BLaER1 treated with 17β-estradiol and CSF1 and Interleukin-3, amounts not matched to agents 10 nM and 100 nM (cell line): ENCODE measurements around the gene MAP4K3.

ENCODE experiments used
- H3K27ac ChIP-seq, 11 experiments: shearing (Covaris generic); formaldehyde crosslinking; 2 replicates each; pipeline ENCODE4 v1.8.1; 2022
- H3K27me3 ChIP-seq, 11 experiments: shearing (Covaris generic); formaldehyde crosslinking; 2 replicates each; pipeline ENCODE4 v1.8.1; 2022
- H3K36me3 ChIP-seq, 11 experiments: shearing (Covaris generic); formaldehyde crosslinking; 2 replicates each; pipeline ENCODE4 v1.8.1; 2022
- H3K4me1 ChIP-seq, 10 experiments: shearing (Covaris generic); formaldehyde crosslinking; 2 replicates each; pipeline ENCODE4 v1.8.1; 2022
- H3K4me2 ChIP-seq, 11 experiments: shearing (Covaris generic); formaldehyde crosslinking; 2 replicates each; pipeline ENCODE4 v1.8.1; 2022
- H3K4me3 ChIP-seq, 10 experiments: shearing (Covaris generic); formaldehyde crosslinking; 2 replicates each; pipeline ENCODE4 v1.8.1; 2022
- H3K9ac ChIP-seq, 11 experiments: shearing (Covaris generic); formaldehyde crosslinking; 2 replicates each; pipeline ENCODE4 v1.8.1; 2022
- H3K9me3 ChIP-seq, 11 experiments: shearing (Covaris generic); formaldehyde crosslinking; replicated peaks in 1 of 11; 2 replicates each; pipeline ENCODE4 v1.8.1; 2022
- H4K20me1 ChIP-seq, 11 experiments: shearing (Covaris generic); formaldehyde crosslinking; 2 replicates each; pipeline ENCODE4 v1.8.1; 2022
- Cebpa-rat ChIP-seq, 11 experiments: shearing (Covaris generic); IDR thresholded peaks; 2 replicates each; pipeline ENCODE4 v1.8.1; 2022

The MAP4K3 gene

GRCh38 chr2:39479053-39479670 lies 42.1 kb upstream of the MAP4K3 start:
- no peak overlapping the region for H3K4me3 ChIP-seq
- H3K9me3 ChIP-seq: peaks cover 7 to 13% (median 11%) of the 10 kb centered on the region in 11 experiments; a peak in 16 of 22 replicates
- H3K4me2 ChIP-seq: no peak overlapping the region
- H3K9ac ChIP-seq: no peak overlapping the region
- TF ChIP-seq Cebpa-rat (IDR thresholded peaks at IDR 0.05): no peak
- H4K20me1 ChIP-seq: no peaks in the 10 kb centered on the region
- peaks cover 0 to 8% (median 0%) of the 10 kb centered on the region in 11 experiments; a peak in 2 of 22 replicates for H3K36me3 ChIP-seq
- H3K27me3 ChIP-seq: peaks cover 0 to 1% (median 0%) of the 10 kb centered on the region in 11 experiments; a peak in 1 of 22 replicates
- H3K27ac ChIP-seq: no peak overlapping the region
- H3K4me1 ChIP-seq: peaks cover 22 to 36% (median 29%) of the 10 kb centered on the region in 10 experiments

DNA sequence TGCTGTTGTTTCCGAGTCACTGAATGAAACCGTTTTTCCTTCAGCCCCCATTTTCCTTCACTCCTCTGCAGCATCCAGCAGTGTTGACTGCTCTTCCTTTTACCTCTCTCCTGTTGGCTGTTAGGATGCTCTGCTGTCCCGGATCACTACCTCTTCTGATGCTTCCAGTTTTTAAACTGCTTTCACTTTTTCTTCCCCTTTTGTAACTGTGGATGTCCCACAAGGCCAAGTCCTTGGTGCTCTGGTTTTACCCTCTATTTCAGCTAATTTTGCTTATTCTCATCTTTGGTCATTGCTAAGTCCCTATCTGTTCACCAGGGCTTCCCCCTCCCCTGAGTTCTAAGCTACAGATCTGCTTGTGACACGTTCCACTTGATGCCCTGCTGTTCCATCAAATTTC lies 39.4 kb upstream of the MAP4K3 start:
- Histone ChIP-seq H4K20me1 (no peaks in the 10 kb centered on the region), H3K27me3 (no peaks in the 10 kb centered on the region), H3K9ac (no peak overlapping the region), H3K27ac (peak overlapping the region in 2 of 11 experiments; percentile 15 to 41; a peak in 1 of 22 replicates), H3K4me1 (peaks cover 7 to 17% (median 12%) of the 10 kb centered on the region in 10 experiments; a peak in 18 of 20 replicates), H3K36me3 (peaks cover 0 to 8% (median 0%) of the 10 kb centered on the region in 11 experiments; a peak in 2 of 22 replicates), H3K4me3 (no peak overlapping the region), H3K4me2 (peak overlapping the region in 10 of 11 experiments; percentile 8 to 53 (median 28); a peak in 18 of 22 replicates), H3K9me3 (peaks cover 7 to 13% (median 11%) of the 10 kb centered on the region in 11 experiments; a peak in 16 of 22 replicates)
- TF ChIP-seq Cebpa-rat (IDR thresholded peaks at IDR 0.05): no peak

DNA sequence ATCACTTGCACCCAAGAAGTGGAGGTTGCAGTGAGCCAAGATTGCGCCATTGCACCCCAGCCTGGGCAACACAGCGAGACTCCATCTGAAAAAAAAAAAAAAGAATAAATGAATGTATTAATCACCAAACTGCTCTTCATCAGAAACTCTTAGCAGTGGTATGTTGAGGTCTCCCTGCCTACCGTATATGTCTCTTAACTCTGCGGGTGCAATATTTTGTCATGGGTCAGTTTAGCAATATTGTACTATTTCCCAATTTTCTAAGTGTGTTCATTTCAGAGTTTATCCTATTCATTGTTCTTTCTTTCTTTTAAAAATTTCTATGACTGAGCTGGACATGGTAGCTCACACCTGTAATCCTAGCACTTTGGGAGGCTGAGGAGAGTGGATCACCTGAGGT lies 37.9 kb upstream of the MAP4K3 start:
- no peak overlapping the region for H3K4me3 ChIP-seq
- H4K20me1 ChIP-seq: no peaks in the 10 kb centered on the region
- peaks cover 9 to 22% (median 15%) of the 10 kb centered on the region in 10 experiments; a peak in 19 of 20 replicates for H3K4me1 ChIP-seq
- H3K9ac ChIP-seq: no peak overlapping the region
- H3K9me3 ChIP-seq: peaks cover 7 to 13% (median 11%) of the 10 kb centered on the region in 11 experiments; a peak in 16 of 22 replicates
- H3K27ac ChIP-seq: no peak overlapping the region
- H3K27me3 ChIP-seq: no peaks in the 10 kb centered on the region
- no peak overlapping the region for H3K4me2 ChIP-seq
- no peak for TF ChIP-seq Cebpa-rat (IDR thresholded peaks at IDR 0.05)
- peaks cover 0 to 8% (median 0%) of the 10 kb centered on the region in 11 experiments; a peak in 2 of 22 replicates for H3K36me3 ChIP-seq

DNA sequence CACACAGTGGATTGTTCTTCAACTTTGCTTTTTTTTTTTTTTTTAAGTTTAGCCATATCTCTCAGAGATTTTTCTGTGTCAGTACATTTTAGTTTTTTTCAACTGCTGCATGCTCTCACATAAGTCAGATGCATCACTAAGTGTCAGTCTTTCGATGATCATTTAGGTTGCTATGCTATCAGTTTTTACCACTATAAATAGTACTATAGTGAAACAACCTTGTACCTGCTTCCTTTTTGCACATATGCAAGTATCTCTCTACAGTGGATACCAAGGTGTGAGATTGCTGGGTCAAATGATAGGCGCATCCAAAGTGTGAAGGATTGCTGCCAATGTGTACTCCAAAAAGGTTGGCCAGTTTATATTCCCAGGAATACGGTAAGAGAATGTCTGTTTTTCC lies 33.5 kb upstream of the MAP4K3 start:
- no peak overlapping the region for H3K27ac ChIP-seq

GRCh38 chr2:39469807-39470206 lies 32.7 kb upstream of the MAP4K3 start:
- TF ChIP-seq Cebpa-rat (IDR thresholded peaks at IDR 0.05): no peak
- no peaks in the 10 kb centered on the region for H3K27me3 ChIP-seq
- no peak overlapping the region for H3K4me3 ChIP-seq
- no peak overlapping the region for H3K9ac ChIP-seq
- no peak overlapping the region for H3K27ac ChIP-seq
- no peaks in the 10 kb centered on the region for H3K36me3 ChIP-seq
- H3K4me2 ChIP-seq: peak overlapping the region; percentile 1 to 39 (median 14); a peak in 14 of 22 replicates
- H4K20me1 ChIP-seq: no peaks in the 10 kb centered on the region; a peak in 1 of 22 replicates
- H3K4me1 ChIP-seq: peaks cover 7 to 34% (median 23%) of the 10 kb centered on the region in 10 experiments; a peak in 19 of 20 replicates
- H3K9me3 ChIP-seq: no peaks in the 10 kb centered on the region

More for the DNA sequence above, 33.5 kb upstream of the MAP4K3 start:
- Histone ChIP-seq H3K4me2 (peak overlapping the region in 2 of 11 experiments; percentile 4 to 19; a peak in 3 of 22 replicates), H3K9me3 (no peaks in the 10 kb centered on the region), H3K9ac (no peak overlapping the region), H3K36me3 (no peaks in the 10 kb centered on the region), H3K27me3 (no peaks in the 10 kb centered on the region), H3K4me1 (peaks cover 7 to 34% (median 23%) of the 10 kb centered on the region in 10 experiments; a peak in 19 of 20 replicates), H4K20me1 (no peaks in the 10 kb centered on the region; a peak in 1 of 22 replicates), H3K4me3 (no peak overlapping the region)
- no peak for TF ChIP-seq Cebpa-rat (IDR thresholded peaks at IDR 0.05)

DNA sequence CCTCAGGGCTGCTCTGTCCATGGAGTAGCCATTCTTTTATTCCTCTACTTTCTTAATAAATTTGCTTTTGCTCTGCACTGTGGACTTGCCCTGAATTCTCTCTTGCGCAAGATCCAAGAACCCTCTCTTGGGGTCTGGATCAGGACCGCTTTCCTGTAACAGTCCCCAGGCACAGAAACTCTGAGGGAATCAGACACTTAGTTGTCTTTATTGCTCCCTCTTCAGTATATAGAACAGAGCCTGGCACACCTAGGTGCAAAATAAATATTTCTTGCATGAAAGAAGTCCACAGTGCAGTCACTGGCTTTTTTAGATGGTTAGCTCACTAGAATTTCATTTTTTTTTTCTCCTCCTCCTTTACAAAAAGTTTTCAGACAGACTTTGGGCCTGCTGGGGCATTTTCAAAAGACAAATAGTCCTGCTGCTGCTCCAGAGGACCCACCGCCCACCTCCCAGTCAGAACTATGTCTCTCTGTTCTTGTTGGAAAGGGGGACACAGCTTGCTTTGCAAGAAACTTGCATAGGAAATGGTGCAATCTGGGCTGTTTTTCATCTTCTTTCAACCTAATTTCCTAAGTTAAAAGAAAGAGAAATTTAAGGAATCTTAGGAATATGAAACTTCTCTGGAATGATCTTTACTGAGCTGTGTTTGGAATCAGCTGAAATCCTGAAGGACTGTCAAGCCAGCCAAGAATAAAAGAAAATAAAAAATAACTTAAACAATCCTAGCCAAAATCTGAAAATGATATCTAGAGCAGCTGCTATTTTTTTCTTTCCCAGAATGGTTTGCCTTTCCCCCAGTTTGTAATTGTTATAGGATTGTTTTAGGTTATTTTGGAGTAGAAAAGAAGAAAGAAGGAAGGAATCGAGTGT lies 31.7 kb upstream of the MAP4K3 start:
- Histone ChIP-seq H3K4me1 (peaks cover 7 to 34% (median 23%) of the 10 kb centered on the region in 10 experiments; a peak in 19 of 20 replicates), H3K4me2 (peak overlapping the region in 4 of 11 experiments; percentile 2 to 25 (median 9); a peak in 1 of 22 replicates), H3K9ac (no peak overlapping the region), H3K27me3 (no peaks in the 10 kb centered on the region), H4K20me1 (no peaks in the 10 kb centered on the region; a peak in 1 of 22 replicates), H3K27ac (peak overlapping the region in 1 of 11 experiments; percentile 23; a peak in 1 of 22 replicates), H3K36me3 (no peaks in the 10 kb centered on the region), H3K9me3 (no peaks in the 10 kb centered on the region), H3K4me3 (no peak overlapping the region)
- peak in 2 of 11 experiments; percentile 43 to 58; a peak in 4 of 22 replicates for TF ChIP-seq Cebpa-rat (IDR thresholded peaks at IDR 0.05)

- no peak overlapping the region for H3K4me3 ChIP-seq
- H3K27me3 ChIP-seq: no peaks in the 10 kb centered on the region
- no peak overlapping the region for H3K27ac ChIP-seq
- peaks cover 7 to 34% (median 23%) of the 10 kb centered on the region in 10 experiments; a peak in 19 of 20 replicates for H3K4me1 ChIP-seq
- H3K4me2 ChIP-seq: no peak overlapping the region
- no peaks in the 10 kb centered on the region; a peak in 1 of 22 replicates for H4K20me1 ChIP-seq
- no peak overlapping the region for H3K9ac ChIP-seq
- no peaks in the 10 kb centered on the region for H3K36me3 ChIP-seq
- no peaks in the 10 kb centered on the region for H3K9me3 ChIP-seq
- no peak for TF ChIP-seq Cebpa-rat (IDR thresholded peaks at IDR 0.05)
These were observed 29.2 kb upstream of the MAP4K3 start for GRCh38 chr2:39466311-39466710.

- H3K27ac ChIP-seq: no peak overlapping the region
- H3K9me3 ChIP-seq: peaks cover 0 to 4% (median 0%) of the 10 kb centered on the region in 11 experiments; a peak in 4 of 22 replicates
- TF ChIP-seq Cebpa-rat (IDR thresholded peaks at IDR 0.05): no peak
- H3K4me1 ChIP-seq: peaks cover 4 to 25% (median 16%) of the 10 kb centered on the region in 10 experiments; a peak in 19 of 20 replicates
- no peak overlapping the region for H3K4me3 ChIP-seq
- no peak overlapping the region for H3K4me2 ChIP-seq
- H3K27me3 ChIP-seq: no peaks in the 10 kb centered on the region
- no peaks in the 10 kb centered on the region; a peak in 1 of 22 replicates for H4K20me1 ChIP-seq
- 0 out of 22 replicates have a peak, but pooled peaks cover 0 to 2% (median 0%) of the 10 kb centered on the region in 11 experiments for H3K36me3 ChIP-seq
- no peak overlapping the region for H3K9ac ChIP-seq
These were observed 27.8 kb upstream of the MAP4K3 start for GRCh38 chr2:39464864-39465263.
